HG02885 (cell line): ENCODE data around the gene CANT1.

ENCODE experiments used
- ATAC-seq: cut with Tn5 transposase; IDR thresholded peaks from one replicate; pipeline ENCODE4 v1.9.1; 2021; ENCODE audit warnings: mild to moderate bottlenecking; ENCODE audit not compliant: unreplicated experiment, poor library complexity

The CANT1 gene

DNA sequence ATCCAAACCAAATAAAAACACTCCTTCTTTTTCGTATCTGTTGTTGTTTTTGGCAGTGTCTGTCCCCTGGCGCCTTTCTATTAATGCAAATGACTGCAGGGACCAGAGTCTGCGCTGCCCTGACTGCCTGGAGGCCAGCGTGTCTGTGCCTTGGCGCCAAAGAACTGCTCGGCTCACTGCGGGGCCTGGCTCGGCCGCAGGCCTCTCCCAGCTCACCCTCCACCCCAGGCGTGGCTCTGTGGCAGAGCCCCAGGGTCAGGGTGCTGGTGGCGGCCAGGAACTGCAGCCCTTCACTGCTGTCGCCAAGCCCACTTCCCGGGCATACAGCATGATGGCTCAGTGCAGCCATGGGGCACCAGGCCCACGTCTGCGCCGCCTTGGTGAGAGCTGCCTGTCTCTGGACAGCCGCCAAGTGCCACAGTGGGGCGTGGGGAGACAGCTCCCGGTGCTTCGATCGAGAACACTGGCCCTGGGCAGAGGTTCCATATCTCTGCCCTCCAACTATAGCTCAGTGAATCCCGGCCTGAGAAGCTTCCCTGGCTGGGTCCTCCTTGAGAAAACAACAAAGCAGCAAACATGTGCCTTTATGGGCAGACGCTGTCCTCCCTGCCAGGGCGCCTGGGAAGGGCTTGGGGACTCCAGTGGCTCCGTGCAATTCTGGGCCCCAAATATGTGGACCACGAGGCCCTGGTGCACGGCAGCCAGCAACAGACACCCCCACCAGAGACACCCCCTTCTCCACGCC, 11.1 kb downstream of the CANT1 start:
- ATAC-seq, result no peak

DNA sequence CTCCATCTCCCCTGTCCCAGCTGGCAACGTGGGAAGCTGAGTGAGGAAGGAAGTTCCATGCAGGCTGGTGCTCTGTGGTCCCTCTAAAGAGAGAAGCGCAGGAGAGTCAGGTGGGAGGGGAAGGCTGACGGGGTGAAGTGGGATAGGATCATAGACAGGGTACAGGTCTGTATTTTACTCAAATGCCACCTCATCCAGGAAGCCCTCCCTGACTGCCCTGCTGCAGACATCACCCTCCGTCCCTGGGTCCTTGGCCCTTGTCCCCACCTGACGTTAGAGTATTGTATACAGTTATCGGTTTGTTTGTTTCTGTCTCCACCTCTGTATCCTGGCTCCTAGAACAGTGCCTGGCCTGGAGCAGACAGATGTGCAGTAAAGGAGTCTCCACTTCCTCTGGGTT, 11.7 kb downstream of the CANT1 start:
- no peak for ATAC-seq

GRCh38 chr17:78997231-78997741, 12.3 kb downstream of the CANT1 start:
- no peak for ATAC-seq

- no peak for ATAC-seq
These were observed 12.8 kb downstream of the CANT1 start for GRCh38 chr17:78996781-78997201.

- no peak for ATAC-seq
These were observed 13.7 kb downstream of the CANT1 start for GRCh38 chr17:78995761-78996451.

- no peak for ATAC-seq
These were observed 14.4 kb downstream of the CANT1 start for GRCh38 chr17:78995022-78995760.

- ATAC-seq, result no peak
These were observed 15.4 kb downstream of the CANT1 start for GRCh38 chr17:78993981-78994671.

GRCh38 chr17:78993241-78993956, 16.2 kb downstream of the CANT1 start:
- ATAC-seq, result no peak

DNA sequence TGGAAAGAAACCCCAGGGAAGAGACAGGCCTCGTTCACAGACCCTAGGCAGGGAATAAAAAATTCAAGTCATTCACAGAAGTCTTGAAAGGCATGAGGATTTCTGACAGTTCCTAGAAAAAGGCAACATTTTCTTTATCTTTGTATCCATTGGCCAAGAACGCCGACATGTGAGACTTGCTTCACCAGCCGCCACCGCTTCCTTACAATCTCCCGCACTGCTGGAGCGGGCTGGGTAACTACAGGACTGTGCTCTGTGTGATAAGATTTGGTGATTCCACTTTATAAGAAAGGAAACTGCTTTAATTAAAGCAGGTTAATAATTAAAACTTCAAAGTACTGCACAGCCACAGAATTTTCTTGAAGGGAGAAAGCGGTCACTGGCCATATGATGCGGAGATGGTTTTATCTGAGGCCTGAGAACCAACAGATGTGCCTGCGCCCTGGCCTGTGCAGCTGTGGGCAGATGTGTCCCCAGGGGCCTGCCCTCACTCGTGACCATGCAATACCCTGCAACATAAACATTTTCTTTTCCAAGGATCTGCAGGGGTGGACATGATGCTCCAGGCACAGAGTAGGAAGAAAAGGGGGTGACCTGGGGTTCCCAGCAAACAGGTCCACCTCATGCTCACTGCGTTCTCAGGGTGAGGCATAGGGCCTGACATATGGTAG, 16.9 kb downstream of the CANT1 start:
- no peak for ATAC-seq

- no peak for ATAC-seq
These were observed 17.5 kb downstream of the CANT1 start for GRCh38 chr17:78991906-78992532.

DNA sequence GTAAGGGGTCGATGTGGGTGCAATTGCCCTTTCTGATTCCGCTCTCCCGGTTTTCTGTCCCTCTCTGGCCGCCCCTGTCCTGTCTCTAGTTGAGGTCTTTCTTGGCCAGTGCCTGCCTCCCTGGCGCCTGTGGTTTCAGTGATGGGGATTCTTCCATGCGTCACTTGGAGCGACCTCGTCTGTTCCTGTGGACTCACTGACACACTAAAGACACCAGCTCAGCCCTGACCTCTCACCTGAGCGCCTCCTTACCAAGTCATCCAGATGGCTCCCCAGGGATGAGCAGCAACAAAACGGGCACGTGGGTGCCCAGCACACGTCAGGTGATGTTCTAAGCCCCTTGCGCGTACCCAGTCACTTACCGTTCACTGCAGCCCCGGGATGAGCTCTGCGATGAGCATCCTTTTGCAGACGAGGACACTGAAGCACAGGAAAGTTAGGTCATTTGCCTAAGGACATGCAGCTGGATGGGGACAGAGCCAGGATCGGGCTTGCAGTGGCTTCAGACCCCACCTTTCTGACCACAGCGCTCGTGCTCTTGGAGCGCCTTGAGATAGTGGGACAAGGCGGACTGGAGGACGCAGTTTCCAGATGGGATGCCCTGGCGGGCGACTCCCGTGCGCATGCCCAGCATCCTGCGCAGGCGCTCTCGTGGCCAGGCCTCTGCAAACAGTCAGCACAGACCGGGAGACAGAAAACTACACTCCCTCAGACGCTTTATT, 18.4 kb downstream of the CANT1 start:
- no peak for ATAC-seq

DNA sequence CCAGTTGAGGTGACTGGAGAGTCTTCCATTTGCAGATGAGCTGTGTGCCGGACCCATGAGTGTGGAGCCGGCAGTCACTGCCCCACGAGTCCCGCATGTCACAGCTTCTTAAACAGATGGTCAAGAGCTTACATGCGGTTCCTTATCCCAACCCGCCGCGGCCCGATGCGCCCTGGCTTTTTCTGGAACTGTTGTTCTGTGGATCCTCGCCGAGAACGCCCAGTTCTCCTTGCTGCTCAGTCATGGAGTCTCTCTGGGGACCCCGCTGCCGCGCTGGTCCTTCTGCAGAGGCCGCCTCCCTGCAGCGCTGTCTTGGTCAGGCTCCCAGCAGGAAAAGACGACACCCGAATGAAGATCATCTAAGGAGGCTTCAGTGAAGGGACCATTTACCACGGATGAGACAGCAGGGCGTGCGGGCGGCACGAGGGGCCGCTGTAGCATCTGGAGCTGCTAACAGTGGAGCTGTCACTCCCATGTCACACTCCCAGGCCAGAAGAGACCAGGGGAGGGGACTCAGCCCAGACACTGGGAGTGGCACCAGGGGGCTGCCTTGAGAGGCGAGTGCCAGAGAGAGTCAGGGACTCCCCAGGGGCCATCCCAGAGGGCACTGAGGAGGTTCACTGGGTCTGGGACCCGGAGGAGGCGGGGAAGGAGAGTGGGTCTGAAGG, 19.1 kb downstream of the CANT1 start:
- ATAC-seq, result no peak

- no peak for ATAC-seq
These were observed 21.4 kb downstream of the CANT1 start for GRCh38 chr17:78988152-78988551.

GRCh38 chr17:78986649-78987328, 22.8 kb downstream of the CANT1 start:
- no peak for ATAC-seq

DNA sequence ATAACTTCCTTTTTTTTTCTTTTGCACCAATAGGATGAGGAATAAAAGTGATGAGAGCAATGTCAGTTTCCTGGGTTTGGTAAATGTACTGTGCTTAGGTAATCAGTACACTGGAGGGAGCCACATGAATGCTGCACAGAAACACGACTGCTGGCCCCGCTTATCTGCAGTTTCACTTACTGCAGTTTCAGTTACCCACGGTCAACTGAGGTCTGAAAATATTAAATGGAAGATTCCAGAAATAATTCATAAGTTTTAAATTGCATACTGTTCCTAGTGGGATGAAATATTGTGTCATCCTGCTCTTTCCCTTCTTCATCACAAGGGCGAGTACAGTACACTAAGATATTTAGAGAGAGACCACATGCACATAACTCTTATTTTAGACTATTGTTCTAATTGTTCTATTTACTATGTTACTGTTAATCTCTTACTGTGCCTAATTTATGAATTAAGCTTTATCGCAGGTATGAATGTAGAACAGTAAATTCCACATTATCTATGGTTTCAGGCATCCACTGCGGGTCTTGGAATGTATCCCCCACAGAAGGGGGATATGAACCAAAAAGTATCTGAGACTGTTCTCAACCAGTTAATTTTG, 23.4 kb downstream of the CANT1 start:
- no peak for ATAC-seq

GRCh38 chr17:78985395-78985794, 24.2 kb downstream of the CANT1 start:
- no peak for ATAC-seq
